ENCODE data around the gene LRTM2. TPM values are rescaled to one million over a fixed set of nuclear protein-coding genes. Genes with fewer than 3 reads are reported as not detected.

Gene LRTM2
- total and polyA plus RNA-seq, 12 donors: 0.06 TPM; not detected in 11

- no peak overlapping the region for H3K4me3 ChIP-seq
- 82 to 88% (median 84%) methylated on average over 10 to 14 of the region's 14 CpGs for WGBS, 4 donors
These were observed 25.1 kb downstream of the LRTM2 start for GRCh38 chr12:1845427-1845826.

GRCh38 chr12:1845886-1846285, 25.5 kb downstream of the LRTM2 start:
- TF ChIP-seq POLR2A (IDR thresholded peaks at IDR 0.05) (no peak), CTCF (IDR thresholded peaks at IDR 0.05) (no peak)
- Histone ChIP-seq H3K4me3 (no peak overlapping the region), H3K4me1 (replicated peaks in 1 of 2) (no peaks in the 10 kb centered on the region), H3K9me3 (replicated peaks in 1 of 3) (no peaks in the 10 kb centered on the region), H3K27ac (no peak overlapping the region), H3K27me3 (no peaks in the 10 kb centered on the region), H3K36me3 (replicated peaks in 1 of 2) (no peaks in the 10 kb centered on the region)
- WGBS, 4 donors: 87 to 98% (median 94%) methylated on average over 4 to 5 of the region's 5 CpGs
- intact Hi-C loops (cut with DNase I): no loop called here
- DNase-seq: no peak

More at GRCh38 chr12:1845427-1845826, 25.1 kb downstream of the LRTM2 start:
- intact Hi-C loops (cut with DNase I): no loop called here
- H3K9me3 ChIP-seq (replicated peaks in 1 of 3): no peaks in the 10 kb centered on the region
- no peaks in the 10 kb centered on the region for H3K4me1 ChIP-seq (replicated peaks in 1 of 2)
- no peaks in the 10 kb centered on the region for H3K36me3 ChIP-seq (replicated peaks in 1 of 2)
- TF ChIP-seq POLR2A (IDR thresholded peaks at IDR 0.05): no peak
- TF ChIP-seq CTCF (IDR thresholded peaks at IDR 0.05): no peak
- no peak overlapping the region for H3K27ac ChIP-seq
- no peaks in the 10 kb centered on the region for H3K27me3 ChIP-seq
- DNase-seq: no peak

GRCh38 chr12:1846421-1847405, 26.3 kb downstream of the LRTM2 start:
- intact Hi-C loops (cut with DNase I): no loop called here
- Histone ChIP-seq H3K27ac (no peak overlapping the region), H3K36me3 (replicated peaks in 1 of 2) (no peaks in the 10 kb centered on the region), H3K4me1 (replicated peaks in 1 of 2) (no peaks in the 10 kb centered on the region), H3K9me3 (replicated peaks in 1 of 3) (no peaks in the 10 kb centered on the region), H3K4me3 (no peak overlapping the region), H3K27me3 (no peaks in the 10 kb centered on the region)
- WGBS, 4 donors: 75 to 85% (median 83%) methylated on average over 8 to 24 of the region's 24 CpGs
- no peak for DNase-seq
- TF ChIP-seq CTCF (IDR thresholded peaks at IDR 0.05) (no peak), POLR2A (IDR thresholded peaks at IDR 0.05) (no peak)

- DNase-seq: no peak
- Histone ChIP-seq H3K27me3 (no peaks in the 10 kb centered on the region), H3K4me3 (no peak overlapping the region), H3K27ac (no peak overlapping the region), H3K36me3 (replicated peaks in 1 of 2) (no peaks in the 10 kb centered on the region), H3K4me1 (replicated peaks in 1 of 2) (no peaks in the 10 kb centered on the region), H3K9me3 (replicated peaks in 1 of 3) (no peaks in the 10 kb centered on the region)
- WGBS, 4 donors: 59 to 74% (median 65%) methylated on average over 3 to 4 of the region's 4 CpGs
- no peak for TF ChIP-seq POLR2A (IDR thresholded peaks at IDR 0.05)
- TF ChIP-seq CTCF (IDR thresholded peaks at IDR 0.05): no peak
- intact Hi-C loops (cut with DNase I): no loop called here
These were observed 27.0 kb downstream of the LRTM2 start for GRCh38 chr12:1847411-1847810.
